Measurements from ENCODE around the gene FOXC2. TPM values are rescaled to one million over a fixed set of nuclear protein-coding genes. Genes with fewer than 3 reads are reported as not detected.

FOXC2 gene
- total and polyA plus RNA-seq, 2 donors (not counting 1 experiment from before 2014, with no cell fraction given), result not detected

DNA sequence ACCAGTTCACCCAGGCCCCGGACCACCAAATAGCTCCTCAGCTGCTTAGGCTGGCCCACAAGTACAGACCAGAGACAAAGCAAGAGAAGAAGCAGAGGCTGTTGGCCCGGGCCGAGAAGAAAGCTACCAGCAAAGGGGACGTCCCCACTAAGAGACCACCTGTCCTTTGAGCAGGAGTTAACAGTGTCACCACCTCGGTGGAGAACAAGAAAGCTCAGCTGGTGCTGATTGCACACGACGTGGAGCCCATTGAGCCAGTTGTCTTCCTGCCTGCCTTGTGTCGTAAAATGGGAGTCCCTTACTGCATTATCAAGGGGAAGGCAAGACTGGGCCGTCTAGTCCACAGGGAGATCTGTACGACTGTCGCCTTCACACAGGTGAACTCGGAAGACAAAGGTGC, 40.9 kb upstream of the FOXC2 start:
- ChIA-PET POLR2A (no interaction called here), CTCF (interaction anchor here (0.6 to 0.8 kb wide), 2 partner anchors 704 to 715 kb away, joined by 3 read pairs; no protein-coding TSS in a partner anchor)
- Mint-ChIP-seq H3K4me1 (no peaks in the 10 kb centered on the region), H3K4me3 (no peak overlapping the region), H3K27me3 (peaks cover 11% of the 10 kb centered on the region), H3K9me3 (ENCODE audit: insufficient read depth) (no peaks in the 10 kb centered on the region), H3K27ac (no peak overlapping the region)
- H3K4me2 ChIP-seq (replicated peaks; ENCODE audit: low read depth, low read length, poor library complexity, severe bottlenecking), result no peak overlapping the region
- peaks cover 0 to 2% (median 0%) of the 10 kb centered on the region in 3 donors for H3K9me3 ChIP-seq (ENCODE audit: control extremely low read depth in 1 of 3, control insufficient read depth in 2 of 3, insufficient read depth in 1 of 3, low read length in 2 of 3)
- no peak overlapping the region for H3K9ac ChIP-seq (ENCODE audit: low read length)
- H3K36me3 ChIP-seq (replicated peaks in 1 of 2; ENCODE audit: control extremely low read depth in 1 of 2, control insufficient read depth in 1 of 2, extremely low read depth in 1 of 2, insufficient read depth in 2 of 2, low read length in 1 of 2), result no peaks in the 10 kb centered on the region
- H3K4me3 ChIP-seq (ENCODE audit: control extremely low read depth in 1 of 5, extremely low read depth in 1 of 5, insufficient read depth in 1 of 5, low read depth in 2 of 5, low read length in 4 of 5), result no peak overlapping the region
- no peaks in the 10 kb centered on the region for H3K4me1 ChIP-seq (ENCODE audit: control insufficient read depth in 2 of 2, insufficient read depth in 2 of 2, low read length in 2 of 2)
- intact Hi-C loops (cut with micrococcal nuclease), result no loop called here
- no peak overlapping the region for H2AFZ ChIP-seq (ENCODE audit: insufficient read depth, low read depth, low read length, poor library complexity, severe bottlenecking)
- ATAC-seq (ENCODE audit: low read depth), result no peak
- TF ChIP-seq EZH2 (IDR thresholded peaks at IDR 0.05; ENCODE audit: borderline replicate concordance, insufficient read depth, low read depth, low read length, poor library complexity, severe bottlenecking), result no peak
- TF ChIP-seq, protein P1, sequence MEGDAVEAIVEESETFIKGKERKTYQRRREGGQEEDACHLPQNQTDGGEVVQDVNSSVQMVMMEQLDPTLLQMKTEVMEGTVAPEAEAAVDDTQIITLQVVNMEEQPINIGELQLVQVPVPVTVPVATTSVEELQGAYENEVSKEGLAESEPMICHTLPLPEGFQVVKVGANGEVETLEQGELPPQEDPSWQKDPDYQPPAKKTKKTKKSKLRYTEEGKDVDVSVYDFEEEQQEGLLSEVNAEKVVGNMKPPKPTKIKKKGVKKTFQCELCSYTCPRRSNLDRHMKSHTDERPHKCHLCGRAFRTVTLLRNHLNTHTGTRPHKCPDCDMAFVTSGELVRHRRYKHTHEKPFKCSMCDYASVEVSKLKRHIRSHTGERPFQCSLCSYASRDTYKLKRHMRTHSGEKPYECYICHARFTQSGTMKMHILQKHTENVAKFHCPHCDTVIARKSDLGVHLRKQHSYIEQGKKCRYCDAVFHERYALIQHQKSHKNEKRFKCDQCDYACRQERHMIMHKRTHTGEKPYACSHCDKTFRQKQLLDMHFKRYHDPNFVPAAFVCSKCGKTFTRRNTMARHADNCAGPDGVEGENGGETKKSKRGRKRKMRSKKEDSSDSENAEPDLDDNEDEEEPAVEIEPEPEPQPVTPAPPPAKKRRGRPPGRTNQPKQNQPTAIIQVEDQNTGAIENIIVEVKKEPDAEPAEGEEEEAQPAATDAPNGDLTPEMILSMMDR (IDR thresholded peaks at IDR 0.05), result no peak
- H3K27ac ChIP-seq (ENCODE audit: low read length in 2 of 2), result no peak overlapping the region
- DNase-seq, result no peak
- H3K27me3 ChIP-seq (replicated peaks in 1 of 4; ENCODE audit: control extremely low read depth in 1 of 4, control insufficient read depth in 3 of 4, insufficient read depth in 4 of 4, low read length in 3 of 4), result peaks cover 0 to 17% (median 3%) of the 10 kb centered on the region in 4 experiments
- H3K79me2 ChIP-seq (ENCODE audit: control insufficient read depth, insufficient read depth, low read length), result no peaks in the 10 kb centered on the region
- no peaks in the 10 kb centered on the region for H4K20me1 ChIP-seq (ENCODE audit: control insufficient read depth, insufficient read depth, low read length, poor library complexity, severe bottlenecking)
- WGBS (ENCODE audit: insufficient coverage), result 68% methylated on average over 12 of the region's 12 CpGs

DNA sequence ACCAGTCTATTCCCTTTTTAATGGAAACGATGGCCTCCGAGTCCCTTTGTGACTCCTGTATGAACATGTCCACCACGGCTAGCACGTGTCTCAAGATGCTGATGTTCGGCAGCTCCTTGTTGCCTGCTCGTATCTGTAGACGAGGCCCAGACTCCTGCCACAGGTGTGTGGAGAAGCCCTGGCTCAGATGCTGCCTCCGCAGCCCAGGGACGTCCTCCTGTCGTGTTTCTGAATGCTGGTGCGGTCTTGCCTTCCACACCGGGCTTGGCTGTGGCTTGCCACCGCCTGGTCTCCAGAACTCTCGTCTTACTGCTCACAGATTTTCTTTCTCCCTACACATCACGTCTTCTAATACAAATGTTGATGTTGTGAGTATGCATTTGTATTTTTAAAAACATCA, 39.3 kb upstream of the FOXC2 start:
- POLR2A ChIA-PET, result no interaction called here
- Histone ChIP-seq H3K4me2 (replicated peaks; ENCODE audit: low read depth, low read length, poor library complexity, severe bottlenecking) (no peak overlapping the region), H4K20me1 (ENCODE audit: control insufficient read depth, insufficient read depth, low read length, poor library complexity, severe bottlenecking) (no peaks in the 10 kb centered on the region), H3K4me3 (ENCODE audit: control extremely low read depth in 1 of 5, extremely low read depth in 1 of 5, insufficient read depth in 1 of 5, low read depth in 2 of 5, low read length in 4 of 5) (no peak overlapping the region), H3K9me3 (ENCODE audit: control extremely low read depth in 1 of 3, control insufficient read depth in 2 of 3, insufficient read depth in 1 of 3, low read length in 2 of 3) (peaks cover 0 to 2% (median 0%) of the 10 kb centered on the region in 3 donors), H3K4me1 (ENCODE audit: control insufficient read depth in 2 of 2, insufficient read depth in 2 of 2, low read length in 2 of 2) (no peaks in the 10 kb centered on the region), H3K9ac (ENCODE audit: low read length) (no peak overlapping the region), H2AFZ (ENCODE audit: insufficient read depth, low read depth, low read length, poor library complexity, severe bottlenecking) (no peak overlapping the region), H3K79me2 (ENCODE audit: control insufficient read depth, insufficient read depth, low read length) (no peaks in the 10 kb centered on the region), H3K27ac (ENCODE audit: low read length in 2 of 2) (no peak overlapping the region), H3K27me3 (replicated peaks in 1 of 4; ENCODE audit: control extremely low read depth in 1 of 4, control insufficient read depth in 3 of 4, insufficient read depth in 4 of 4, low read length in 3 of 4) (peaks cover 0 to 6% (median 0%) of the 10 kb centered on the region in 4 experiments), H3K36me3 (replicated peaks in 1 of 2; ENCODE audit: control extremely low read depth in 1 of 2, control insufficient read depth in 1 of 2, extremely low read depth in 1 of 2, insufficient read depth in 2 of 2, low read length in 1 of 2) (no peaks in the 10 kb centered on the region)
- no peak overlapping the region for H3K27ac Mint-ChIP-seq
- 95% methylated on average over 9 of the region's 15 CpGs for WGBS (ENCODE audit: insufficient coverage)
- H3K27me3 Mint-ChIP-seq, result no peaks in the 10 kb centered on the region
- TF ChIP-seq, protein P1 (IDR thresholded peaks at IDR 0.05), result no peak
- TF ChIP-seq EZH2 (IDR thresholded peaks at IDR 0.05; ENCODE audit: borderline replicate concordance, insufficient read depth, low read depth, low read length, poor library complexity, severe bottlenecking), result no peak
- DNase-seq, result no peak
- no peak overlapping the region for H3K4me3 Mint-ChIP-seq
- H3K9me3 Mint-ChIP-seq (ENCODE audit: insufficient read depth), result no peaks in the 10 kb centered on the region
- intact Hi-C loops (cut with micrococcal nuclease), result no loop called here
- CTCF ChIA-PET, result interaction anchor here (1.1 kb wide), 1 partner anchor 10 kb away, joined by 7 read pairs; no protein-coding TSS in a partner anchor
- ATAC-seq (ENCODE audit: low read depth), result no peak
- no peaks in the 10 kb centered on the region for H3K4me1 Mint-ChIP-seq
